PFSK-1 (cell line): ENCODE results near the gene CLEC1A.

Experiments used
- FOXP2 ChIP-seq: optimal IDR thresholded peaks from 2 replicates; pipeline ENCODE3; 2011; ENCODE audit warnings: borderline replicate concordance, control low read depth, inconsistent platforms; ENCODE audit not compliant: insufficient read depth; ENCODE audit errors: extremely low read length, extremely low read depth
- POLR2AphosphoS5 ChIP-seq: IDR thresholded peaks from 2 replicates; pipeline ENCODE4 v1.6.1; 2012; ENCODE audit warnings: low read depth, mild to moderate bottlenecking, control low read depth, low read length, moderate library complexity
- REST ChIP-seq, 2 experiments: IDR thresholded peaks; 2 replicates each; pipeline versions ENCODE4 v1.6.1 to v1.8.0; 2011 to 2012; ENCODE audit warnings: low read depth in 2 of 2, low read length in 2 of 2, control low read depth in 1 of 2, inconsistent platforms in 1 of 2, mild to moderate bottlenecking in 1 of 2, moderate library complexity in 1 of 2; ENCODE audit not compliant: insufficient read depth in 1 of 2
- SIN3A ChIP-seq: IDR thresholded peaks from 2 replicates; pipeline ENCODE4 v1.6.1; 2012; ENCODE audit warnings: mild to moderate bottlenecking, low read length, moderate library complexity, borderline replicate concordance; ENCODE audit not compliant: insufficient read depth
- TAF1 ChIP-seq: IDR thresholded peaks from 2 replicates; pipeline ENCODE4 v1.6.1; 2012; ENCODE audit warnings: low read length, control low read depth, borderline replicate concordance; ENCODE audit not compliant: insufficient read depth

The CLEC1A gene

GRCh38 chr12:10128687-10129086 is 29.9 kb upstream of the CLEC1A start:
- TF ChIP-seq POLR2AphosphoS5 (no peak), REST (IDR thresholded peaks at IDR 0.05; ENCODE audit: insufficient read depth in 1 of 2, low read depth in 2 of 2, low read length in 2 of 2) (no peak), FOXP2 (no peak), SIN3A (no peak), TAF1 (no peak)

- TF ChIP-seq TAF1 = no peak
- TF ChIP-seq SIN3A = no peak
- TF ChIP-seq POLR2AphosphoS5 = no peak
- no peak for TF ChIP-seq REST (IDR thresholded peaks at IDR 0.05; ENCODE audit: insufficient read depth in 1 of 2, low read depth in 2 of 2, low read length in 2 of 2)
- no peak for TF ChIP-seq FOXP2
Observed at GRCh38 chr12:10126413-10126812, 27.6 kb upstream of the CLEC1A start.

- TF ChIP-seq REST (IDR thresholded peaks at IDR 0.05; ENCODE audit: insufficient read depth in 1 of 2, low read depth in 2 of 2, low read length in 2 of 2) (no peak), SIN3A (no peak), TAF1 (no peak), POLR2AphosphoS5 (no peak), FOXP2 (no peak)
Observed at GRCh38 chr12:10122689-10123088, 23.9 kb upstream of the CLEC1A start.

GRCh38 chr12:10121278-10121677 is 22.5 kb upstream of the CLEC1A start:
- TF ChIP-seq TAF1 (no peak), POLR2AphosphoS5 (no peak), SIN3A (no peak), FOXP2 (no peak), REST (IDR thresholded peaks at IDR 0.05; ENCODE audit: insufficient read depth in 1 of 2, low read depth in 2 of 2, low read length in 2 of 2) (no peak)

GRCh38 chr12:10119066-10119465 is 20.3 kb upstream of the CLEC1A start:
- no peak for TF ChIP-seq FOXP2
- no peak for TF ChIP-seq REST (IDR thresholded peaks at IDR 0.05; ENCODE audit: insufficient read depth in 1 of 2, low read depth in 2 of 2, low read length in 2 of 2)
- no peak for TF ChIP-seq POLR2AphosphoS5
- no peak for TF ChIP-seq TAF1
- TF ChIP-seq SIN3A = no peak
